HG02610 (cell line): ENCODE measurements around the gene SIM2.

Experiments
- ATAC-seq: cut with Tn5 transposase; IDR thresholded peaks from one replicate; pipeline ENCODE4 v1.9.1; 2021; ENCODE audit warnings: mild to moderate bottlenecking, moderate library complexity; ENCODE audit not compliant: unreplicated experiment

SIM2 gene

DNA sequence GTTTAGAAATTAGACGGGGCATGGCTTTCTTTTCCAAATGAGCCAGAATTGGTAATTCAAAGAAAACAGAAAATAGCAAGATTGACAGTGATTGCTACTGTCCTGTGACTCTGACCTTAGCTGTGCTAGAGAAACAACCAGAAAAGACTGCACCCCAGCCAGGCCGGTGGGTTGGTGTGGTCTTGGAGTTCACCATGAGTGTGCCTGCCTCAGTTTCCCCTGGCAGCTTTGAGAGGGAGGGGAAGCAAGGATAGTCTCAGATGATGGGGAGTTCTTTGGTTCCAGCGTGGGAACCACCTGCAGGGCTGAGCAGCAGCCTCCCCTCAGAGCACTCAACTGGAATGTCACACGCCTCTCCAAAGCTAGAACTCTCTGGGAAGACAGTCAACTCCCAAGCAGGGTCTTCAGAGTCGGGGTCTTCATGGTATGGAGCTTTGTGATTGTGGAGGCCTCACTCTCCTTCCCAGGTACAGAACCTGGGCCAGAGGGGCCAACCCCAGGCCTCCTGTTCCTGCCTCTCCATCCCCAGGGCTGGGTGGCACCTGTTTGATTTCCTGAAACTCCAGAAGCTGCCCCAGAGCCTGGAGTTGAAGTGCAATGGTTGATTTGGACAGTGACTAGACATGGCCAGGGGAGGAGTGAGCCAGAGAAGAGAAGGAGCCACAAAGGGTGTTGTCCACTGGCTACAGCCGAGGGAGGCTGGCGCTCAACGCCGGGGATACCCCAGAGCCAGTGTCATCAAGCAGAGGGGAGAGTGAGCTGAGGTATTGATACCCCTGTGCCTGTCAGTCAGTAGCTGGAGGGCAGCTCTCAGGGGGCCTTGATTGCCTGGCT, 35.7 kb downstream of the SIM2 start:
- ATAC-seq = no peak

DNA sequence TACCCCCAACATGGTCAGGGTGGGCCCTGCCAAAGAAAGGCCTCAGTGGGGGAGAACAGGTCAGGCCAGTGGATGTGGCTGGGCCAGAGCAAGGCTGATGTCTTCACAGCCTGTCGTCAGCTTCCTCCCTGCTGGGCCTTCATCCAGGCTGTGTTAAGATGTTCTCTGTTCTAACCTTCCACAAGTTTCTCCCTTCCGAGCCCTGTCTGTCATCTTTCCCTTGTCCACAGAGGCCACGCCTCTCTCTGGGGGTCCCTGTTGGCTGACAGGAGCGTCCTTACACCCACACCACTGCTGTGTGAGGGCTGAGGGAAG, 36.2 kb downstream of the SIM2 start:
- ATAC-seq = no peak

DNA sequence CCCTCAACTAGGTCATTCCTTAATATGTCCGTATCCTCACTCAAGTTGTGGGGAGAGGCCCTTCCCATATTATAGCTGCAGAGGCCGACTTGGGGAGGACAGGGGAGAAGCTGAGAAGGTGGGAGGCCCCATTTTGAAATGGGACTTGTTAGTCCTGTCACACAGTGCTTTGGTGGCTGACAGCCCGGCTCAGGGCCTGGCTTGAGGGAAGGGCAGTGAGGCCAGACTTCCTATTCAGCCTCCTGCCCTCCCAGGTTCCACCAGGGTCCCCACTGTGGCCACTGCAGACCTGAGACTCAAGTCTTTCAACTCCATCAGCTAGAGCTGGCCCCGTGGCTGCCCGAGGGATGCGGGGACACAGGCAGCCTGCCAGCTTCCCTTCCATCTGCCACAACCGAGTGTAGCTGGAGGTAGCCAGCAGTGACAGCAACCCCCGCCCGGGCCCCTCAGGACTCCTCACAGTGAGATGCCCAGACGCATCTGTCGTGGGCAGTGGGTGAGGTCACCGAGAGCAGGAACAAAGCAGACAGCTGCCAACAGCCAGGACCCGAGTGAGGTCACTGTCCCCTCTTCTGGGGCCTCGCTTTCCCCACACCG, 36.9 kb downstream of the SIM2 start:
- no peak for ATAC-seq

DNA sequence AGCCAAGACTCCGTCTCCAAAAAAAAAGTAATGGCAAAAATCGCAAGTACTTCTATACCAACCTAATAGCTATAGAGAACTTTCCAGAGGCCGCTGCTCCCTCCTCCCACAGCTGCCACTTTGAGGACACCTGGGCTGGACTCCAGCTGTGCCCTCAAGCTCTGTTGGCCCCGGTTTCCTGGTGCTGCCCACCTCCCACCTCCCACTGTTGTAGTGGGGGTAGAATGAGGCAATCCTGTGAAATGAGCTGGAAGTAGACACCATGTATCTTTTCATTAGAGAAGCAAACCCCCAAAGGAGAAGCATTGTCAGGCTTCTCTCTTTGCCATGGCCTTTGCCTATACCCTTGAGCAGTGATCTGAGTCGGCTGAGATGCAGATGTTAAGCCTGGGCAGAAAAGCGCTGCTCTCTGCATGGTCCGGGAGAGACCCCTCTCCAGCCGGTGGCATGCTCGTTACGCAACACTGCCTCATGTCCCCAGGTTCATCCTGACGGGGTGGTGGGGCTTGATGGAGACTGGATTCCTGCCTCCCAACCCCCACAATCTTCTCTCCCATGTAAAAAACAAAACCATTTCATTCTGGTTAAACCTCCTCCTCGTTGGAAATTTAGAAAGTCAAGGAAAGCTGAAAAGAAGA, 39.7 kb downstream of the SIM2 start:
- ATAC-seq = no peak

DNA sequence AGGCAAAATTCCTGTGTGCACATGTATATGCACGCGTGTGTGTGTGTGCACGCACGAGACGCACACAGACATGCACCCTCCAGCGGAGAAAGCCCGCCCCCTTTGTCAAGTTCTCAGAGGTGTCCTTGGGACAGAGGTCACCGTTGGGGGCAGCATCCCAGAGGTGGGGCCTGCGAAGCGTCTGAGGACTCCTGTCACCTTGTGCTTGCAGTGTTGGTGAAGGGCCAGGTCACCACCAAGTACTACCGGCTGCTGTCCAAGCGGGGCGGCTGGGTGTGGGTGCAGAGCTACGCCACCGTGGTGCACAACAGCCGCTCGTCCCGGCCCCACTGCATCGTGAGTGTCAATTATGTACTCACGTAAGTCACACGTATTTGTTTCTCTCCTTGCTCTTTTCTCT, 42.6 kb downstream of the SIM2 start:
- ATAC-seq = no peak

DNA sequence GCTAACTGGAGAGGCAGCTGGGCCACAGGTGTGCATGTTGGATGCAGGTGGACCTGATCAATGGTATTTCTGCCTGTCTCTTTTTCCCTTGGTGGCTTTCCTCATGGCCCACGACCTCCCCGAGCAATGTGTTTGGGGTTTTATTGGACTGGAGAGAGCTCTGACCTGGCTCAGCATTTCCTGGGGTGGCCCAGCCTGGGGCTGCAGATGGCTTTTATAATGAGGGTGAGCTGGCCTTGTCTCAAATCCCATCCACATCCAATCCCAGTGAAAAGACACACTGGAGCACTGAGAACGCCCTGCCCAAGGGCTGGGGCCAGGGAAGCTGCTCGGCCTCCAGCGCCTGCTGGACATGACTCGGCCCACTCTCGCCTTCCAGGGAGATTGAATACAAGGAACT, 44.1 kb downstream of the SIM2 start:
- ATAC-seq = no peak

DNA sequence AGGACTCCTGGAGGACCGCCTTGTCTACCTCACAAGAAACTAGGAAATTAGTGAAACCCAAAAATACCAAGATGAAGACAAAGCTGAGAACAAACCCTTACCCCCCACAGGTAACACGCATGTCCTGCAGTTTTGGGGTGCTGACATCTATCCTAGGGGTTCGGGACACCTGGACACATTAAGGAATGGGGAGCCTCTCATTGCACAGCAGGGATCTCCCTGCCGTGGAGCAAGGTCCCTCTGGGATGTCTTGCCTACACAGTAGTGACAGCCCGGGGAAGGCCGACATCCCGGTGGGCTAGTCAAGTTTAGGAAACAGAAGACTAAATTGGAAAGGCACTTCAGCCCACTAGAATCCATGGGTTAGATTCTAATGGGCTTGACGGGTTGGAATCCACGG, 44.5 kb downstream of the SIM2 start:
- ATAC-seq = no peak

DNA sequence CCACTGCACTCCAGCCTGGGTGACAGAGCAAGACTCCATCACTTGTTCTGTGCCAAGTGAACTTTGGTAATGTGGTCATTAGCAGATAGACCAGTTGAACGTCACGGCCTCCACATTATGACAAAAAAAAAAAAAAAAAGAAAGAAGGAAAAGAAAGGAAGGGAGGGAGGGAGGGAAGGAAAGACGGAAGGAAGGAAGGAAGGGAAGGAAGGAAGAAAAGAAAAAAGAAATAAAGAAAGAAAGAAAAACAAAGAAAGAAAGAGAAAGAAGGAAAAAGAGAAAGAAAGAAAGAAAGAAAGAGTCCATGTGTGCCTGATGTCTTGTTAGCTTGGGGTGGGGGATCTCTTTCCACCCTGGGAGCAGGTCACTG, 45.3 kb downstream of the SIM2 start:
- no peak for ATAC-seq

DNA sequence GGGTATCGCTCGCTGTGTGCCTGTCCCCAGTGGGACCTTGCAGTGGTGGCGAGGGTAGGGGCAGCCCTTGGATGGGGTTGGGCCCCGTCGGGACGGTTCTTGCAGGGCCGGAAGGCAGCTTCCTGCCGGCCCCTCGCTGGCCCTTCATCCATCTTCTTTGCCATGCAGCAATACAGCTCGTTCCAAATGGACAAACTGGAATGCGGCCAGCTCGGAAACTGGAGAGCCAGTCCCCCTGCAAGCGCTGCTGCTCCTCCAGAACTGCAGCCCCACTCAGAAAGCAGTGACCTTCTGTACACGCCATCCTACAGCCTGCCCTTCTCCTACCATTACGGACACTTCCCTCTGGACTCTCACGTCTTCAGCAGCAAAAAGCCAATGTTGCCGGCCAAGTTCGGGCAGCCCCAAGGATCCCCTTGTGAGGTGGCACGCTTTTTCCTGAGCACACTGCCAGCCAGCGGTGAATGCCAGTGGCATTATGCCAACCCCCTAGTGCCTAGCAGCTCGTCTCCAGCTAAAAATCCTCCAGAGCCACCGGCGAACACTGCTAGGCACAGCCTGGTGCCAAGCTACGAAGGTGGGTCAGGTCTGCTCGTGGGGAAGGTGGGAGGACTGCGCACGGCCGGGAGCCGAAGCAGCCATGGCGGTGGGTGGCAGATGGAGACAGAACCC, 45.8 kb downstream of the SIM2 start:
- ATAC-seq = no peak

DNA sequence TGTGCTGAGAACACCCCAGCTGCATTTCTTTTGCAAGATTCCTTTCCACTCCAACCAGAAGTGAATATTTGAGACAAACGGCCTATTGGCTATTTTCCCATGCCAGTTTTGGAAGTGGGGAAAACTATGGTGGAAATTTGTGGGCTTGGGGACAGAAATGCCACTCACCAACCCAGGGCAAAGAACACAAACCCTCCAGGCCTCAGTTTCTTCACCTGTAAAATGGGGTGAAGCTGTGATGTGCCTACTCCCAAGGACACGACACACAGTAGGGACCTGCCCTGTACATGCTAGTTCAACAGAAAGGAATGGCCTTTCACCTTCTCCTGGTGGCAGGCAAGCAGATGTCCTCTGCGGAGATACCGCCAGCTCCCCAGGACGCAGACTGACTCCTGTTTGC, 46.5 kb downstream of the SIM2 start:
- no peak for ATAC-seq

DNA sequence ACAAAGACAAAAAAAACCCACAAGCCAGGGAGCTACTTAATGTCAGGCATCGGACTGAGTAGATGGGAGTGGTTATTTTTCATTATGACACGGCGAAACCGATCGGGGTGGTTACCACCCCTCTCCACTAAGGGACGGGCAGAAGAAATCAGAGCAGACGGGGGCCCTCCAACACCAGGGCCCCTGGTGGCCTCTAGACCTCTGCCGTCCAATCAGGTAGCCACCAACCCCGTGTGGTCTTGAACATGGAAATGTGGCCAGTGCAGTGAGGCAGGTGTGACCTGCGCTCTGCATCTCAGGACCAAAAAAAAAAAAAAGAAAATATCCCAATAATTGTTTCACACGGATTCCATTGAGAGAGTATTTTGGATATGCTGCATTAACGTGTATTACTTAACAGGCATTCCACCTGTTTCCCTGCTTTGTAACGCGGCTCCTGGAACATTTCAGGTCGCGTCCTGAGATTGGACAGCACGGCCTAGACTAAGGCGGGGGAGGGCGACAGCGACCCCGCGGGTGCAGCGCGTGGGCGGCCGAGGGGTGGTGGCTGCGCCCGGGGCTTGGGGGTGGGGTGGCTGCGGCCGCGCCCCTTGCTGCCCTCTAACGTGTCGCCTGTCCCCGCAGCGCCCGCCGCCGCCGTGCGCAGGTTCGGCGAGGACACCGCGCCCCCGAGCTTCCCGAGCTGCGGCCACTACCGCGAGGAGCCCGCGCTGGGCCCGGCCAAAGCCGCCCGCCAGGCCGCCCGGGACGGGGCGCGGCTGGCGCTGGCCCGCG, 48.3 kb downstream of the SIM2 start:
- ATAC-seq = no peak

DNA sequence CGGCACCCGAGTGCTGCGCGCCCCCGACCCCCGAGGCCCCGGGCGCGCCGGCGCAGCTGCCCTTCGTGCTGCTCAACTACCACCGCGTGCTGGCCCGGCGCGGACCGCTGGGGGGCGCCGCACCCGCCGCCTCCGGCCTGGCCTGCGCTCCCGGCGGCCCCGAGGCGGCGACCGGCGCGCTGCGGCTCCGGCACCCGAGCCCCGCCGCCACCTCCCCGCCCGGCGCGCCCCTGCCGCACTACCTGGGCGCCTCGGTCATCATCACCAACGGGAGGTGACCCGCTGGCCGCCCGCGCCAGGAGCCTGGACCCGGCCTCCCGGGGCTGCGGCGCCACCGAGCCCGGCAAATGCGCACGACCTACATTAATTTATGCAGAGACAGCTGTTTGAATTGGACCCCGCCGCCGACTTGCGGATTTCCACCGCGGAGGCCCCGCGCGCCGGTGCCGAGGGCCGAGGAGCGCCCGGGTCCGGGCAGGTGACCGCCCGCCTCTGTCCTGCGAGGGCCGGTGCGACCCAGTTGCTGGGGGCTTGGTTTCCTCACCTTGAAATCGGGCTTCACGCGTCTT, 49.0 kb downstream of the SIM2 start:
- ATAC-seq = no peak

DNA sequence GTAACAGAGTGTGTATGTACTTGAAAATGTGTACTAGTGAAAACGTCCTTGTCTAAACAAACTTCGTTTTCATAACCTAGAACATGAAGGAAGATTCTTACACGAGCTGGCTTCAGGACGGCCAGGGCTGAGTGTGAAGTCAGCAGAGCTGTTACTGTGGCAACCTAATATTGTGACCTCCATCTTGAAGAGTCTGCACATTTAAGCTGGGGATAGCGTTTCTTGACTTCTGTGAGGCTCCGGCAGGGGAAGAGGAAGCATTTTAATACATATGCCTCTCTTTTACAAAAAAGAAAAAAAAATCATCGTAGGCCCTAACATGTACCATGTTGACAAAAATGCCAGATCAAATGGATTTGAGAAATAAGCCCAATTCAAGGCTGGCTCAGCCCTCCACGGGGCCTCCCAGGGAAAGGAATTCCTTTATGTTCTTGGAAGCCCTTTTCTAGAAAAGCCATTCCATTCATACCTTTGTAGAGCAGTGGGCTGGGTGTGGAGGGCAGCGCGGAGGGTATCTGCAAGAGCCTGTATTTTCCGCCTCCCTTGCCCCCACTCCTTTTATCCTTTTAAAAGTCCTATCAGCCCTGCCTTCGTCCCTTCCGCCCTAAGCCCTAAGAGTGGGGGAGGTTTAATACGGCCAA, 51.1 kb downstream of the SIM2 start:
- ATAC-seq = no peak

DNA sequence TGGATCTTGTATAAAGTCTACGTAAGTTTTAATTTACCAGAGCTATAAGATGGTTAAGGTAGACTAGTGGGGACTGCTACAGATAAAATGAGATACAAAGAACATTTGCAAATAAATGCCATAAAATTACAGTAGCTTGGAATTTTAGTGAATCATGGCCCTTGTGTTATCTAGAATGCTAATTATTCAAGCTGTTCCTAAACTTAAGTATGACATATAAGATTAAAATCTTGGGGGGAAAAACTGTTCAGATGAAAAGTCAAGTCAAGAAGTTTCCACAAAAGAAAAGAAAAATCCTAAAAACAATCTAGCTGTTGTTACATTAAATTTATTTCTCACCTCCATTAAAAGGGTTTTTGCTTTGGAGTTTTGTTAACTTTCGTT, 51.7 kb downstream of the SIM2 start:
- no peak for ATAC-seq

DNA sequence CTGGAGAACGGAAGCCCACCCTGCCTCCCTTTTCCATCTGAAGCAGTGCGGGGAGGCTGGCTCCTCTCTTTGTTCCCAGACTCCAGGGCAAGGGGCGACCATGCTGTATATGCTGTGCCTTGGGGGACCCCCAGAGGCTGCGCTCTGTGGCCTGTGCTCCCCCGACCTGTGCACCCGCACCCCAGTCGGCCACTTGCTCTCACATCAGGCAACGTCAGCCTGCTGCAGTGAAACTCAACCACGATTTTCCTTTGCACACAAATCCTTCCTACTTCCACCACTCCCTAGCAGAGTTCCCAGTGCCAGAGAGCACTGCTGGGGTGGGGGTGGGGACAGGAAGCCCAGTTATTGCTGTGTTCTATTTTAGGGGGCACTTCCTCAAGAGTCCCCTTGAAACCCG, 52.5 kb downstream of the SIM2 start:
- no peak for ATAC-seq

DNA sequence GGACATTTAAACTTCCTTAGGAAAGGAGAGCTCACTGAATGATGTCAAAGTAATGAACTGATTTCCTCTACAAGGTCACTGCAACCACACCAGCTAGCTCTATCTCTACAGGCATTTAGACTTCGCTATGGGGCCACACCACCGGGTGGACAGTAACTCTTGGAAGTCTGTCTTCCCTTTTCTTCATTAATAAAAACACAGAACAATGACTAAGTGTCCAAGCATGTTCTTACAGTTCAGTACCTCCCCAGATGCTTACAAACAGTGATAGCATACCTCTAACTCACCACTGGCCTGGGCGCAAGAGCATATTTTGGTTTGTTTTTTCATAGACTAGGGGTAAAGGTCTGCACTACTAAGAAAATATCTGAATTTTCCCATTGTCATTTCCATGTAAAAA, 54.6 kb downstream of the SIM2 start:
- ATAC-seq = no peak

DNA sequence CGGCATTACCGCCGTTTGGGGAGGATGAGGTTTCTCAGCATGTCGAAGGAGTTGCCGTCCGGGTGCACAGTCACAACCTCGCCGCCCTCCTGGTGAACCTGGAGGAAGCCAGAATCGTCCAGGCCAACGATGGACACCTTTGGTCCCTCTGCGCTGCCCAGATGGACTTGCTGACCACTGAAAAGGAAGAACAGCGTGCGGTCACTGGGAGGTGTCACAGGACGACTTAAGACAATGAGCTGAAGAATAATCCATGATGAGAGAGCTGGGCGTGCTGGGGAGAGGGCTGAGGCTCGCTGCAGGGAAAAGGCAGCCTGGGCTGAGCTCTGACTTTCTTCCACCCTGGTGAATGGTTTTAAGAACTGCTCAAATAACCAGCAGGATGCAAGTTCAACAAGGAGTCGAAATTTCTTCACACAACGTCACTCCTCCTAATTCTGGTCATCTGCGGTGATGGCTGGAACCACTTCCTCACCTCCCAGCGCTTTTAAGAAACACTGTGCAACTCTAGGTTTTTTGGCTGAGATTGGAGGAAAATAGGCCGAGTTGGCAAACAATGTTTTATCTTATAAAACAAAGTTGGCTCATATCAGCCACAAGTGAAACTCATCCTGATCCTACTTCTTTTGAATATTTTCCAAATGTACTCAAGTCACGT, 55.5 kb downstream of the SIM2 start:
- ATAC-seq = no peak

DNA sequence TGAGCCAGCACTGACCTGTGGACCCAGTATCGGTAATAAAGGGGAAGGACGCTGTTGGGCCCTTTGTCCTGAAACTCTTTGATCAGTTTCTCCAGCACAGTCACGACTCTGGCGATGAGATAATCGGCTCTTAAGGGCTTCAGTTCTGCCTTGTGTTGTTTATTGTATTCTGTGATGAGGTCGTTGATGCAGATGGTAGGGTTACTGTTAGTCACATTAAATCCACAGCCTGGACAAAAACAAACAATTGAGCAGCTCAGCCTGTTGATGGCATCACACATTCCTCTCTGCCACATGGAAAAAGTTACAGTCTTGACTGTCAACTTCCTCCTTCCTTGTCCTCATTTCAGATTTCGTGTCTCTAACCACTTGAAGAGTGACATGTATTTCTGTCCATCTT, 57.6 kb downstream of the SIM2 start:
- no peak for ATAC-seq

DNA sequence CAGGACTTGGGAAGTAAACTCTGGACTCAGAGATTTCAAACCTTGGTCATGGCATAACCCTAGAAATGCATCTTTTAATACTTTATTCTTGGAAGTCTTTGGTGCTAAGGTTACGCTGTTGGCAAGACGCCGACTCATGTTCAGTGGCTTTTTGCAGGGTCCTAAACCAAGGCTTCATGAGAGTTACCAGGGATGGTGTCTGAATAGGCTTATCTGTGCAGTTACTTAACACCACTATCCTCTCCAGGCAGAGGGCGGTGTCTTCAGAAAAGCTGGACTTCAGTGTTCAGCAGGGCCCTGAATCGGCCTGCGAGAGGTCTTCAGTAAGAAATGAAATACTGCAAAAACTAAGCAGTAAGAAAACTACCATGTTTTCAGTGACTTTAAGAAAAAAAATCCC, 58.3 kb downstream of the SIM2 start:
- no peak for ATAC-seq
